Kidney (tissue), 14 donors: ENCODE results near the gene TIE1. TPM values are rescaled to one million over a fixed set of nuclear protein-coding genes. Genes with fewer than 3 reads are reported as not detected.

Experiments
- DNase-seq, 5 donors: peaks; one replicate each; pipeline ENCODE4 v3.0.0-alpha.2; 2013 to 2020
- FAIRE-seq: peaks from 2 replicates; lab custom pipeline; 2012; peaks lifted over from hg19 to GRCh38; lab: Jason Lieb, UNC
- H3K27ac ChIP-seq, 2 donors: one replicate each; pipeline ENCODE4 v1.7.0; 2013; ENCODE audit warnings: low read depth in 2 of 2, low read length in 2 of 2, inconsistent platforms in 1 of 2
- H3K27me3 ChIP-seq: one replicate; pipeline ENCODE4 v1.7.1; 2013; ENCODE audit warnings: low read length, inconsistent platforms; ENCODE audit not compliant: control insufficient read depth, insufficient read depth
- H3K36me3 ChIP-seq, 3 donors: one replicate each; pipeline versions ENCODE4 v1.7.0 to v1.7.1; 2013; ENCODE audit warnings: low read length in 3 of 3, control low read depth in 1 of 3, inconsistent platforms in 1 of 3; ENCODE audit not compliant: insufficient read depth in 3 of 3, control insufficient read depth in 2 of 3
- H3K4me1 ChIP-seq, 3 donors: one replicate each; pipeline versions ENCODE4 v1.7.0 to v1.7.1; 2013; ENCODE audit warnings: low read length in 3 of 3, inconsistent platforms in 1 of 3, low read depth in 1 of 3; ENCODE audit not compliant: control insufficient read depth in 2 of 3, insufficient read depth in 2 of 3
- H3K4me3 ChIP-seq, 3 donors: one replicate each; pipeline versions ENCODE4 v1.7.0 to v1.8.1; 2013; ENCODE audit warnings: low read length in 3 of 3, control low read depth in 1 of 3, inconsistent platforms in 1 of 3
- H3K9ac ChIP-seq, 3 donors: one replicate each; pipeline versions ENCODE4 v1.7.0 to v1.7.1; 2013; ENCODE audit warnings: low read length in 3 of 3, control low read depth in 1 of 3, inconsistent platforms in 1 of 3
- H3K9me3 ChIP-seq, 3 donors: one replicate each; pipeline versions ENCODE4 v1.7.0 to v1.7.1; 2013; ENCODE audit warnings: low read length in 3 of 3, control low read depth in 1 of 3, inconsistent platforms in 1 of 3; ENCODE audit not compliant: control insufficient read depth in 2 of 3, insufficient read depth in 1 of 3
- CTCF ChIP-seq: IDR thresholded peaks from 3 replicates; pipeline ENCODE4 v1.5.1; 2012; ENCODE audit warnings: mild to moderate bottlenecking, moderate library complexity, borderline replicate concordance; ENCODE audit not compliant: insufficient read depth; ENCODE audit errors: extremely low read depth
- intact Hi-C: fragments of 100-400 bp; cut with DNase I; formaldehyde crosslinking; loops from one replicate; pipeline ENCODE4 v1.11.1; 2022
- polyA plus RNA-seq: library from polyadenylated mRNA; stranded (reverse); fragments of 350-450 nt; fragmentation: Illumina TruSeq; extraction: RNeasy Lipid Tissue Mini Kit (QIAGEN cat#74804); gene quantifications from one replicate; pipeline ENCODE4 v1.2.3, GENCODE V29; 2014; ENCODE audit warnings: low read depth, low replicate concordance; ENCODE audit not compliant: insufficient read depth
- total RNA-seq: library from RNA; stranded (reverse); fragmentation: NEBNext Ultra II Directional; extraction: Animal tissue kit (Norgen Biotek cat#: 25700); gene quantifications from one replicate; pipeline ENCODE4 v1.2.1, GENCODE V29; 2021
- donor health status: control.
- donor health status: control.
- donor health status: control.
- donor health status: control.
- donor health status: control.
- donor health status: DM: yes; HTN: yes; CAD: no.
- donor health status: Normal renal cell carcinoma (clear cell type).

The TIE1 gene
- total and polyA plus RNA-seq, 2 donors from 2014 or later, result 15.0 to 46.3 TPM

DNA sequence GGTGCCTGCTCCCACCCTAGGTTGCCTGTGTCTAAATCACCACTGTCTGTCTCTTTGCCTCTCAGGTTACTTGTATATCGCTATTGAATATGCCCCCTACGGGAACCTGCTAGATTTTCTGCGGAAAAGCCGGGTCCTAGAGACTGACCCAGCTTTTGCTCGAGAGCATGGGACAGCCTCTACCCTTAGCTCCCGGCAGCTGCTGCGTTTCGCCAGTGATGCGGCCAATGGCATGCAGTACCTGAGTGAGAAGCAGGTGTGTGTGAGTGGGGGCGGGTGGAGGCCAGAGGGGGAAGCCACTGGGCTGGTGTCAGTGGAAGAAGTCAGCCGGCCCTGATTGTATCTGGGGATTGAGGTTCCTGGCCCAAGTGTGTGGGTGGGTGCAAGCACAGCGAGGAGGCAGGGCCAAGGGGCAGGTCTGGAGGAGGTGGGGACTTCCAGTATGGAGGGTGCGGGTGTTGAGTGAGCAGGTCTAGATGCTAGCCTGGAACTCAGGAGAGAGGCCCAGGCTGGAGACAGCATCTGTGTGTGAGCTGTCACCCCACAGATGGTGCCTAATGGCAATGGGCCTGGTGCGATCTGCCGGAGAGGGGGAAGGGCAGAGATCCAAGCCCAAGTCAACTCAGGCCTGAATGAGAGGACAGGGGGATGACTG lies 17.2 kb downstream of the TIE1 start:
- no peak overlapping the region for H3K4me3 ChIP-seq
- no peaks in the 10 kb centered on the region for H3K27me3 ChIP-seq
- intact Hi-C loops, result no loop called here
- TF ChIP-seq CTCF, result no peak
- peaks cover 0 to 5% (median 0%) of the 10 kb centered on the region in 3 donors for H3K4me1 ChIP-seq
- no peak overlapping the region for H3K27ac ChIP-seq
- no peaks in the 10 kb centered on the region for H3K9me3 ChIP-seq
- no peak for FAIRE-seq
- H3K9ac ChIP-seq, result no peak overlapping the region
- DNase-seq, result peak in 1 of 5 donors; percentile 42
- no peaks in the 10 kb centered on the region for H3K36me3 ChIP-seq

GRCh38 chr1:43318831-43319230 lies 18.0 kb downstream of the TIE1 start:
- Histone ChIP-seq H3K4me1 (peaks cover 0 to 5% (median 0%) of the 10 kb centered on the region in 3 donors), H3K36me3 (no peaks in the 10 kb centered on the region), H3K4me3 (no peak overlapping the region), H3K9ac (no peak overlapping the region), H3K27ac (no peak overlapping the region), H3K9me3 (no peaks in the 10 kb centered on the region), H3K27me3 (no peaks in the 10 kb centered on the region)
- DNase-seq, result peak in 1 of 5 donors; percentile 13
- intact Hi-C loops, result no loop called here
- no peak for TF ChIP-seq CTCF
- no peak for FAIRE-seq

GRCh38 chr1:43319288-43319687 lies 18.5 kb downstream of the TIE1 start:
- peak in 1 of 5 donors; percentile 16 for DNase-seq

More at GRCh38 chr1:43319288-43319687, 18.5 kb downstream of the TIE1 start:
- FAIRE-seq, result no peak
- Histone ChIP-seq H3K4me1 (peaks cover 0 to 5% (median 0%) of the 10 kb centered on the region in 3 donors), H3K27ac (no peak overlapping the region), H3K36me3 (no peaks in the 10 kb centered on the region), H3K9ac (no peak overlapping the region), H3K4me3 (no peak overlapping the region), H3K9me3 (no peaks in the 10 kb centered on the region), H3K27me3 (no peaks in the 10 kb centered on the region)
- intact Hi-C loops, result no loop called here
- TF ChIP-seq CTCF, result no peak
